ENCODE measurements around the gene MAFG.

- TF ChIP-seq, protein P1, sequence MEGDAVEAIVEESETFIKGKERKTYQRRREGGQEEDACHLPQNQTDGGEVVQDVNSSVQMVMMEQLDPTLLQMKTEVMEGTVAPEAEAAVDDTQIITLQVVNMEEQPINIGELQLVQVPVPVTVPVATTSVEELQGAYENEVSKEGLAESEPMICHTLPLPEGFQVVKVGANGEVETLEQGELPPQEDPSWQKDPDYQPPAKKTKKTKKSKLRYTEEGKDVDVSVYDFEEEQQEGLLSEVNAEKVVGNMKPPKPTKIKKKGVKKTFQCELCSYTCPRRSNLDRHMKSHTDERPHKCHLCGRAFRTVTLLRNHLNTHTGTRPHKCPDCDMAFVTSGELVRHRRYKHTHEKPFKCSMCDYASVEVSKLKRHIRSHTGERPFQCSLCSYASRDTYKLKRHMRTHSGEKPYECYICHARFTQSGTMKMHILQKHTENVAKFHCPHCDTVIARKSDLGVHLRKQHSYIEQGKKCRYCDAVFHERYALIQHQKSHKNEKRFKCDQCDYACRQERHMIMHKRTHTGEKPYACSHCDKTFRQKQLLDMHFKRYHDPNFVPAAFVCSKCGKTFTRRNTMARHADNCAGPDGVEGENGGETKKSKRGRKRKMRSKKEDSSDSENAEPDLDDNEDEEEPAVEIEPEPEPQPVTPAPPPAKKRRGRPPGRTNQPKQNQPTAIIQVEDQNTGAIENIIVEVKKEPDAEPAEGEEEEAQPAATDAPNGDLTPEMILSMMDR (IDR thresholded peaks at IDR 0.05; ENCODE audit: insufficient read depth, low read length, poor library complexity, severe bottlenecking) = no peak
- no peak for TF ChIP-seq EZH2phosphoT487 (conservative IDR thresholded peaks at IDR 0.05; ENCODE audit: low read length)
Observed at GRCh38 chr17:81940538-81941483, 13.3 kb upstream of the MAFG start.

Measured in SU-DHL-6 (cell line).